GM18520 (cell line): Measurements from ENCODE around the gene SCGB2A2.

Experiments used
- ATAC-seq: cut with Tn5 transposase; IDR thresholded peaks from one replicate; pipeline ENCODE4 v1.9.1; 2021; ENCODE audit not compliant: unreplicated experiment

Gene SCGB2A2

GRCh38 chr11:62269654-62270278 is at the start of gene SCGB2A2:
TSS of gene SCGB2A2 (plus strand) at chr11:62270158. CDS start at chr11:62270217, 59 bp downstream.
- ATAC-seq = no peak

GRCh38 chr11:62221498-62221897 is 48.5 kb upstream of the SCGB2A2 start:
- ATAC-seq = no peak

DNA sequence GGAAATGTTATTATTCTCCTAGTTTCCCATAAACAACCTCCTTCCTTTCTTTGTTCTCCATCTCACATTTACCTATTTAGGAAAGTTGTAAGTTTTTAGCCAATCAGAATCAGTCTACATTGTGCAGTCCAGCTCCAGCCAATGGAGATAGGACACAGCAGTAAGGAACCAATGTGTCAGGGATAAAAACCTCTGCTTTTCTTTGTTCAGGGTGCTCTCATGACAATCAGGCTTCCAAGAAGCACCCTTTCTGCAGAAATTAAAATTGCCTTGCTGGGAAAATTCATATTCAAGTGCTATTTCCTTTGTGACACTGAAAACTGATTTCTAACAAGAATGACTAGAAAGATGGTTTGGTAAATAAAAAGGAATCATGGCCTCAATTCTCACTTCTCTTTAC is 46.9 kb upstream of the SCGB2A2 start:
- ATAC-seq = no peak

GRCh38 chr11:62233730-62234129 is 36.2 kb upstream of the SCGB2A2 start:
- no peak for ATAC-seq

GRCh38 chr11:62236187-62236586 is 33.8 kb upstream of the SCGB2A2 start:
- no peak for ATAC-seq

- no peak for ATAC-seq
These were observed 32.5 kb upstream of the SCGB2A2 start for GRCh38 chr11:62237499-62237898.

DNA sequence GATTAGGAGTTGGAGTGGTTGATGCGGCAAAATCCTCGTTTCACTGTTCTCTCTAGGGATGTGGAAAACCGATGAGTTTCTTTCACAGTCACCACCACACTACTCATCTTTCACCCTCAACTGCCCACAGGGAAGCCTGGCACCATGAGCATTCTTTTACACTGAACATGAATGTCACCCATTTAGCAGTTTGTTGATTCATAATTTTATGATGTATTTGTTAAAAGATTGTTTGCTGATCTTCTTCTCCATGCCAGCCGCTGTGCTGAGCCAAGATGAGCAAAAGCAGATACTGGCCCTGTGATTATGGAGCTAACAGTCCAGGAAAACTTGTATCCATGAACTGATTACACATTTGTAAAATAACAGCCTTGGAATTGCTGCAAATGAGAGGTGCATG is 31.8 kb upstream of the SCGB2A2 start:
- no peak for ATAC-seq

DNA sequence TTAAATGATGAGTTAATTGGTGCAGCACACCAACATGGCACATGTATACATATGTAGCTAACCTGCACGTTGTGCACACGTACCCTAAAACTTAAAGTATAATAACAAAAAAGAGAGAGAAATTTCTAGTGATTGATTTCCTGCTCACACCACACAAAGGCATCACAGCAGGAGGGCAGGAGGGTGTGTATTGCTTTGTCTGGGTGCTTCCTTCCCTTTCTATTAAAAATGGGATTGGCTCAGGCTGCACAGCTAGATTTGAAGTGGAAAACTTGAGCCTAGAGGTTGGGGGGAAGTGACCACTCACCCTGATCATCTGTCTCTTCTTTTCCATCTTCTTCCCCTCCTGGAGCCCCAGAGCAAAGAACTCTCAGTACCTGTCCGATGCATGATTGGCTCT is 28.9 kb upstream of the SCGB2A2 start:
- no peak for ATAC-seq

DNA sequence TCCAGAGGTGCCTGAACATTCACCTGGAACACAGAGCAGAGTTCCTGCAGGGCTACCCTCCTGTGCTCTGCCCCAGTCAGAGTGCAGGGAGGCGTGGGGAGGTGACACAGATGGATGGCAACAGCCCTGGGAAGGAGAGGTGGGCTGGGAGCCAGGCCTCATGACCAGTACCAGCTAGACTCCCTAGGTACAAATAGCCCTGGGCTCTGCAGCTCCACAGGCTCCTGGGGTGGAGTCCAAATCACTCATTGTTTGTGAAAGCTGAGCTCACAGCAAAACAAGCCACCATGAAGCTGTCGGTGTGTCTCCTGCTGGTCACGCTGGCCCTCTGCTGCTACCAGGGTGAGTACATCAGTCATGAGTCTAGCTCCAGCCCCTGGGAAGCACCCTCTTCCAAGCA is 27.9 kb upstream of the SCGB2A2 start, which contains the start of gene SCGB1D2:
Gene SCGB1D2 (plus strand): TSS at position 219 of the 400 bp plus-strand sequence. CDS start 69 bp downstream, at position 288.
- no peak for ATAC-seq

- ATAC-seq = no peak
These were observed 24.6 kb upstream of the SCGB2A2 start for GRCh38 chr11:62245271-62245753.

- no peak for ATAC-seq
These were observed 18.3 kb upstream of the SCGB2A2 start for GRCh38 chr11:62251698-62252097.

GRCh38 chr11:62253999-62254542 is 15.9 kb upstream of the SCGB2A2 start:
- ATAC-seq = no peak

GRCh38 chr11:62256281-62256680 is 13.7 kb upstream of the SCGB2A2 start:
- ATAC-seq = no peak

GRCh38 chr11:62260261-62260953 is 9.6 kb upstream of the SCGB2A2 start:
- no peak for ATAC-seq

- ATAC-seq = no peak
These were observed 6.0 kb upstream of the SCGB2A2 start for GRCh38 chr11:62264004-62264403.

DNA sequence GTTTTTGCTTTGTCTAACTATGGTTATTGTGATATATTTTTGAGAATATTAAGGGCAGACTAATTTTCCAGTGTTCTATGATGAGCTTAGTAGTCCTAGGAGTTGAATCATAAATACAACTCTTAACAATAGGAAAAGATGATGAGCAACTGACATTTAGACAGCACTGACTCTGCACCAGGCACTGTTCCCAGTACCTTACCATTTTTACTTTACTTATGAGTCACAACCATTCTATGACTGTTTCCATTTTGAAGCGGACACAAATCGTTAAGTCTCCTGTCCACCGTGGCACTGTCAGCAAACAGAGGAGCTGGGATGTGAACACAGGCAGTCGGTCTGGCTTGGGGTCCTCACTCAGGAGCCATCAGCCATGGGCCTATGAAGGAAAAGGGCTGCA is 3.4 kb upstream of the SCGB2A2 start:
- ATAC-seq = no peak

DNA sequence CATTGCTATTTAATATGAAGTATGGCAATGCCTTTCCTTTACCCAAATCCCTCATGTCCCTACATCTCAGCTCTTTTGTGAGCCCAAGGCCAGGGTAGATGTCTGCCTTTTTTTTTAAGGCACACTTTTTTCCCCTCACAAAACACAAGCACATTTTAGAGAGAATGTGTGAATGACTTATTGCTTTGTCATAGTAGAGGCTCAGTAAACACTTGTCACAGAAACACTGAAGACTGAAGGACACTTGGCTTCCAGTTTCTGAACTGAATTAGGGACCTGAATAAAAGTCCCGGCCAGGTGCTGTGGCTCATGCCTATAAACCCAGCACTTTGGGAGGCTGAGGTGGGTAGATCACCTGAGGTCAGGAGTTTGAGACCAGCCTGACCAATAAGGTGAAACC is 2.9 kb upstream of the SCGB2A2 start:
- no peak for ATAC-seq

- no peak for ATAC-seq
These were observed 2.4 kb upstream of the SCGB2A2 start for GRCh38 chr11:62267576-62267975.

GRCh38 chr11:62273284-62273683 is 3.3 kb downstream of the SCGB2A2 start:
- no peak for ATAC-seq

DNA sequence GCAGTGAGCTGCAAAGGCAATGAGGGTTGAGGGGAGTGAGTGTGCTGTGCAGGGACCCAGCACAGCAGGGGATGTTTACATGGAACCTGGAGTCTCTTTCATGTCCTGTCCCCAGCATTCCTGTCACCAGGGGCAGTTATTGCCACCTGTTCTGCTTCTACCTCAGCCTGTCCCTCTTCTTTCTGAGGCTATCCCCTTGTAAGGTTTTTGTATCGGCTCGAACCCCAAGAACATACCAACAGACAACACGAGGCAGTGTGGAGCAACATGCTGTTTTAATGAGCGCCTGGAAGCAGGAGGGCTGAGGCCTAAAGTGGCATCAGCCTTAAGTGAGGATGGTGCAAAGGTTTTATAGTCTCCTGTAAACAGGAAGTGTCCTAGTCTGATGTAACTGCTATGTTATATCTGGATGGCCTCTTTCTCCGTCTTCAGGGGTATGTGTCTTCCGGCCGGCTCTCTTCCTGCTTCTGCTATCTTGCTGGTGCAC is 3.9 kb downstream of the SCGB2A2 start:
- ATAC-seq = no peak

DNA sequence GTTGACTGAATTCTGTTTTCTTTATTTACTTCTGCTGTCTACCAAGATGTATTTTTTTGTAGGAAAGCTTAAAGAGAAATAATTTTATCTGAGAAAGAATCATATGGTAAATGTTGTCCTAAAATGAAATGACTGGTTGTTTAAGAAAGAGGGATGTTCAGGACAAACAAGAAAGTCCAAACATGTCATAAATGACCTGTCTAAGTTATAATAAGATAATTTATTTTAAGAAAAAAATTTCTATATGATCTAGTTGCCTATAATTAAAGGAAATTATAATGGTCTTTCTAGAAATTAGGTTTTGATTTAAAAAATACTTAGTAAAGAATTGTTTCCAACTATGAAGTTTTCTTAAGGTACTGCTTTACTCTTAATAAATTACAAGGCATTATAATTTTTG is 10.5 kb downstream of the SCGB2A2 start:
- no peak for ATAC-seq

DNA sequence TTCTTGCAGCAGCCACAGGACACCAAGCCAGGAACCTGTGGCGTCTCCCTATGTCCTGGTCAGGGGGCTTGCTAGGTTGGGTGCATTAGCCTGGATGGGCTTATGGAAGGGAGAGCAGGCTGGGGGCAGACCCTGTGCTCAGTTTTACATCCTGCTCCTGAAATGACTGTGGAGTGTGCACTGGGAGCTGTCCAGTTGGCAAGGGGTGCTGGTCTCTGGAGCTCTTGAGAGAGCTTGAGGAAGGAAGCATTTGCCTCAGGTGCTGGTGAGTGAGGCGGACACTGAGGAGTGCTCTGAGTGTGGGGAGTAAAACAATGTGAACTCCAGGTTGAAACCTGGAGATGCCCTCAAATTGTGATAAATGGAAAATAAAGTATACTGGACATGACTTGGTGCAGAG is 25.5 kb downstream of the SCGB2A2 start:
- no peak for ATAC-seq
